ENCODE results near the gene TRMT1. TPM values are rescaled to one million over a fixed set of nuclear protein-coding genes. Genes with fewer than 3 reads are reported as not detected.

Gene TRMT1
- total RNA-seq, 2 experiments from 2014 or later, result 130 to 134 TPM

DNA sequence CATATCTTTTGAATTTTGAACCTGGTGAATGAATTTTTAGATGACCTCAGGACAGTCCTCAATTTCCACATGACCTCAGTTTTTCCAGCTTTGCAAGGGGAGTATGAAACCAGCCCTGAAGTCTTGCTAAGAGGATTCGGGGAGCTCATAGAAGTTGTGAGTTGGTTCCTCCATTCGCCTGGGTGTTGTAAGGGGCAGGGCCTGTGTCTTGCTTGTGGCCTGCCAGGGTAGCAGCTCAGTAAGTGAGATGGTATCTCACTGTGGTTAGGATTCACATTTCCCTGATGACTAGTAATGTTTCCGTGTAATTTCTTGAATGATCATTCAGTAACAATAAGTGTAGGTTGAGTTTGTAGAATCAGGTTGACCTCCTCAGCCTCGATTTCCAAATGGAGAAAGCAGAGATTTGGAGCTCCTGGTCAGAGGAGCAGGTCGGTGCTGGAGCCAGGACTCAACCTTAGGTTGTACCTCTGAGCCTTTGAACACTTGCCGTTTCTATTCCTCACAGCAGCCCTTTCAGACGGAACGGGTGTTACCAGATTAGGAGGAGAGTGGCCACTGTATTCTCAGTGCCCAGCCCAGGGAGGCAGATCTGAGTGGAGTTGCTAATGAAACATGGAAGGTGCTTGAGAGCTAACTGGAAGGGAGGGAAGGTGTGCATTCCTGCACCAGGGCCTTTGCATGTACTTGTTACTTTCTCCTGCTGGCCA, 16.1 kb upstream of the TRMT1 start:
- ChIA-PET POLR2A (interaction anchor here (0.5 to 1.6 kb wide), 11 partner anchors 10 to 410 kb away, joined by 3 to 25 read pairs (median 4); partner anchors contain the start of genes IER2, NACC1 and STX10), CTCF (interaction anchor here (1.0 to 2.2 kb wide), 10 partner anchors 12 to 157 kb away, joined by 3 to 11 read pairs (median 7); partner anchors contain the start of genes IER2, NACC1 and STX10)

GRCh38 chr19:13130886-13131490, 14.4 kb upstream of the TRMT1 start:
- POLR2A ChIA-PET, result interaction anchor here (1.2 kb wide), 1 partner anchor 13 kb away, joined by 3 read pairs; the partner anchor contains the start of gene NACC1
- CTCF ChIA-PET, result no interaction called here

GRCh38 chr19:13129384-13129783, 12.8 kb upstream of the TRMT1 start:
- POLR2A ChIA-PET, result interaction anchor here (0.6 to 1.0 kb wide), 2 partner anchors 12 to 26 kb away, joined by 3 to 4 read pairs; no protein-coding TSS in a partner anchor
- CTCF ChIA-PET, result interaction anchor here (1.2 kb wide), 1 partner anchor 11 kb away, joined by 4 read pairs; the partner anchor contains the start of gene NACC1

GRCh38 chr19:13128583-13128982, 12.0 kb upstream of the TRMT1 start:
- CTCF ChIA-PET, result interaction anchor here (0.7 to 1.2 kb wide), 3 partner anchors 11 to 163 kb away, joined by 3 to 4 read pairs (median 3); partner anchors contain the start of genes IER2, NACC1 and STX10
- POLR2A ChIA-PET, result interaction anchor here (1.0 kb wide), 1 partner anchor 26 kb away, joined by 4 read pairs; no protein-coding TSS in a partner anchor

DNA sequence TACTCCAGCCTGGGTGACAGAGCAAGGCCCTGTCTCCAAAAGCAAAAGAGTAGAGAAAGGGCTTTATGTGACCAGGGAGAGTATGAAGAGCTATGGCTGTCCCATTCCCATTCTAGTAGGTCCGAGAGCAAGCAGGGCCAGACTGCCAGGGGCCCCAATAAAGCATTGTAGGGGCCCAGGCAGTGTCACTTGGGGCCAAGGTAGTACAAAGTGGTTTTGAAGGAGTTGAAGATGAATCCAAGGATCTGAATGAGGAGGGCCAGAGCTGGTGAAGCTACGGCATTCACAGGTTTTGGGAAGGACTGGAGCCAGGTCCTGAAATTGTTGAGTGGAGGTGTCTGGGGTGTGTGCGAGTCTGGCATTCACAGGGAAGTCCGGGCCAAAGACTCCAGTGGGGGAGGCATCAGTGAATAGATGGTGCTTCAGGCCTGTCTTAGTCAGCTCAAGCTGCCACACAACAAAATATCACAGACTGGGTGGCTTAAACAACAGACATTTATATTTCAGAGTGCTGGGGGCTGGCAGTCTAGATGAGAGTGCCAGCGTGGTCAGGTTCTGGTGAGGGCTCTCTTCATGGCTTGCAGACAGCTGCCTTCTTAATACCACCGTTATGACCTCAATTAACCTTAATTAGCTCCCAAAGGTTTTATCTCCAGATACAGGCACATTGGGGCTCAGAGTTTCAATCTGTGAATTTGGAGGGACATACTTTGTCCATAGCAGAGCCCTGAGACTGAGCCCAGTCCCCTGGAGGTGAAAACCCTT, 11.5 kb upstream of the TRMT1 start:
- CTCF ChIA-PET, result interaction anchor here (0.7 to 1.0 kb wide), 4 partner anchors 10 to 162 kb away, joined by 3 read pairs; partner anchors contain the start of genes IER2, NACC1 and STX10
- POLR2A ChIA-PET, result interaction anchor here (0.7 to 1.0 kb wide), 2 partner anchors 10 to 27 kb away, joined by 3 to 4 read pairs; partner anchors contain the start of gene NACC1

GRCh38 chr19:13127051-13127450, 10.5 kb upstream of the TRMT1 start:
- POLR2A ChIA-PET, result no interaction called here
- CTCF ChIA-PET, result interaction anchor here (0.6 to 1.1 kb wide), 2 partner anchors 24 to 150 kb away, joined by 3 read pairs; partner anchors contain the start of genes IER2 and STX10

DNA sequence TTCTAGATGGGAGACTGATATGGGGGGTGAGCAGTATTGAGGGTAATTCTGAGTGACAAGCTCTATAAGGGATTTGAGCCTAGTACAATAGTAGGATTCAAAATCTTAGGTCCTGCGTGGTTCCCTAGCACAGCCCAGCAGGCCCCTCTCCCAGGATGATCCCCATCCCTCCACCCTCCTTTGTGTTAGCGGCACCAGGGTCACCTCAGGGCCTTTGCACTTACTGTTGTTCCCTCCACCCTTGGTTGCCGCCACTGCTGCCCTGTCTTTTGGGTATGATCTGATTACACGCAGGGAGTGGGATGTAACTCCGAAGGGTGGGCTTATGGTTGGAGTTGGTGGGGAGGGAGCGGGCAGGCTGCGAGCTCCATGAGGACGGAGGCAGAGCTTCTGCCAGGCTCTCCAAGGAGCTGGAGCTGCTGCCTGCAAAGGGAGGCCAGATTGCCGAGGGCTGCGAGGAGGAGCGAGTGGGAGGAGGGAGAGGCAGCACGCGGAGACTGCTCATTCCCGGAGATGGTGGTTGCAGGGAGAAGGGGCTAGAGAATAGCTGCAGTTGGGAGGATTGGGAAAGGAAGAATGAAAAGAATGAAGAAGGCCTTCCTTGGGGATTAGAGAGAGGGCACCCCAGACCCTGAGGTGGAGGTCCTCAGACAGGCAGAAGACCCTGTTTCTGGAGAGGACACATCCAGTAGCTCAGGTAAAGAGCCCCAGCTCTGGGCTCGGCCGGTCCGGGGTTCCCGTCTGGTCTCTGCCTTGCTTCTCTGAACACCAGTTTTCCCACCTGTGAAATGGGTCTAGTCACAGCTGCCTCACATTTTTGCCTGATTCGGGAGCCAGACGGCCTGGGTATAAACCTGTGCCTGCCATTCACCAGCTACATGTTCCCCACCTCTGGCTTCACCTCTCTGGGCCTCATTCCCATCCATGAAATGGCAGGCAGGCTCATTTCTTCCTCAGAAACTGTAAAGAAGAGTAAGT, 6.7 kb upstream of the TRMT1 start:
- ChIA-PET POLR2A (no interaction called here), CTCF (no interaction called here)

GRCh38 chr19:13122275-13122878, 5.8 kb upstream of the TRMT1 start:
- CTCF ChIA-PET, result no interaction called here
- POLR2A ChIA-PET, result no interaction called here

GRCh38 chr19:13121551-13122274, 5.2 kb upstream of the TRMT1 start:
- ChIA-PET POLR2A (interaction anchor here (0.5 to 1.5 kb wide), 2 partner anchors 11 to 25 kb away, joined by 4 read pairs; no protein-coding TSS in a partner anchor), CTCF (interaction anchor here (0.5 to 1.0 kb wide), 3 partner anchors 10 to 47 kb away, joined by 3 read pairs; no protein-coding TSS in a partner anchor)

DNA sequence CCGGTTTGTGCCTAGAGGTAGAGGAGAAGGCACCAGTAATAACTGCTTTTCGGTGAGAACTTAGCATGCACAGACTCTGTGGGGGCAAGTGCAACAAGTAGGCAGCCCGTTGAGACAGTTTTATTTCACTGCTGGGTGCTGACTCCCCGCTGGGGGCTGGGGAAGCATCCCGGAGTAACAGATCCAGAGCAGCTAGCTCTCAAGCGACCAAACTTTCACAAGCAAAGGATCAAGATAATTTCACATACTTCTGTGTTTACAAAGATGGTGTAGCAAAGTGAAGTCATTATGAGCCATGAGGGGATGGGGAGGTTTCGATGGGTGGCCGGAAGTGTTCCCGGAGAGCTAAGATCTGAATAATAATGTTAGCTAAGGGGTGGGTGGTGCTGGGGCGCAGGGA, 4.3 kb upstream of the TRMT1 start:
- POLR2A ChIA-PET, result interaction anchor here (1.5 kb wide), 1 partner anchor 12 kb away, joined by 4 read pairs; no protein-coding TSS in a partner anchor

DNA sequence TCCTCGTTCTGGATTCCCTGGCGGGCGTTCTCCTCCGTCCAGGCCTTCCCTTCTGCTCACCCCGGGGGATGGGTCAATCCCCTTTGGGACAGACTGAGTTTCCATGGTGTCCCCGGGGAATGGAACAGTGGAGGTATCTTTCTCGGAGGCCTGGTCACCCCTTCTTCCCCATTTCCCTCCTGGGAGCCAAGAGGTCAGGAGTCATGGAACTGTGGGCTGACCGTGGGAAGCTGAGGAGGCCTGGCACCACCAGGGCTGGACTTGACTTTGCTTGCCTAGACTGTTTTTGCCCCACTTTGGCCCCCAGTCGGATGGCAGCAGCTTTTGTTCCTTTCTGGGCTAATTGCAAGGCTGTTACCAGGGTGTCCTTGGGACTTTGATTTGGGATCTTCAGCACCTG, 3.5 kb upstream of the TRMT1 start:
- CTCF ChIA-PET, result interaction anchor here (0.6 to 3.3 kb wide), 10 partner anchors 10 to 1744 kb away, joined by 3 to 15 read pairs (median 3); no protein-coding TSS in a partner anchor
- POLR2A ChIA-PET, result interaction anchor here (0.6 to 2.8 kb wide), 3 partner anchors 27 to 43 kb away, joined by 3 to 35 read pairs (median 9); no protein-coding TSS in a partner anchor

More for the DNA sequence above, 4.3 kb upstream of the TRMT1 start:
- CTCF ChIA-PET, result interaction anchor here (0.5 to 3.0 kb wide), 9 partner anchors 9 to 911 kb away, joined by 3 to 11 read pairs (median 3); partner anchors contain the start of gene IL27RA

GRCh38 chr19:13119627-13120026, 3.1 kb upstream of the TRMT1 start:
- POLR2A ChIA-PET, result interaction anchor here (0.6 to 2.8 kb wide), 4 partner anchors 20 to 43 kb away, joined by 3 to 35 read pairs (median 9); no protein-coding TSS in a partner anchor
- CTCF ChIA-PET, result interaction anchor here (0.6 to 3.3 kb wide), 7 partner anchors 9 to 1743 kb away, joined by 3 to 15 read pairs (median 3); no protein-coding TSS in a partner anchor

- ChIA-PET POLR2A (interaction anchor here (0.6 to 2.8 kb wide), 8 partner anchors 9 to 49 kb away, joined by 3 to 35 read pairs (median 5); no protein-coding TSS in a partner anchor), CTCF (interaction anchor here (0.7 to 3.3 kb wide), 8 partner anchors 9 to 239 kb away, joined by 3 to 15 read pairs (median 4); partner anchors contain the start of genes IER2 and STX10)
Observed at GRCh38 chr19:13118424-13119193, 2.1 kb upstream of the TRMT1 start.

- CTCF ChIA-PET, result interaction anchor here (0.7 to 3.8 kb wide), 11 partner anchors 10 to 152 kb away, joined by 3 to 15 read pairs (median 4); partner anchors contain the start of genes IER2 and STX10
- POLR2A ChIA-PET, result interaction anchor here (0.6 to 2.8 kb wide), 8 partner anchors 10 to 50 kb away, joined by 3 to 35 read pairs (median 5); no protein-coding TSS in a partner anchor
Observed at GRCh38 chr19:13117772-13118423, 1.4 kb upstream of the TRMT1 start, which contains the start of gene NACC1. TSS of gene NACC1 (plus strand) at chr19:13118264. CDS start at chr19:13135208, 16,944 bp downstream.

Measured in activated CD8-positive, alpha-beta memory T cell treated with anti-CD3 and anti-CD28 coated beads for 36 hours (primary cell).